Activated T-helper 1 cell treated with anti-CD3 and anti-CD28 coated beads, Interleukin-2, amount 50 U/mL, for 16 hours (primary cell): ENCODE data around the gene PIGU.
"Not testable (repeated sequence)": the region's sequence is repeated elsewhere in the genome, so short reads cannot be mapped to it uniquely, and the experiment has no call there.

Source experiments
- DNase-seq, 2 donors: peaks; one replicate each; pipeline ENCODE4 v3.0.0-alpha.2; 2020; ENCODE audit warnings: low read depth in 1 of 2, low spot score in 1 of 2

Gene PIGU

GRCh38 chr20:34663213-34663943 is 13.5 kb downstream of the PIGU start:
- DNase-seq, result no peak

DNA sequence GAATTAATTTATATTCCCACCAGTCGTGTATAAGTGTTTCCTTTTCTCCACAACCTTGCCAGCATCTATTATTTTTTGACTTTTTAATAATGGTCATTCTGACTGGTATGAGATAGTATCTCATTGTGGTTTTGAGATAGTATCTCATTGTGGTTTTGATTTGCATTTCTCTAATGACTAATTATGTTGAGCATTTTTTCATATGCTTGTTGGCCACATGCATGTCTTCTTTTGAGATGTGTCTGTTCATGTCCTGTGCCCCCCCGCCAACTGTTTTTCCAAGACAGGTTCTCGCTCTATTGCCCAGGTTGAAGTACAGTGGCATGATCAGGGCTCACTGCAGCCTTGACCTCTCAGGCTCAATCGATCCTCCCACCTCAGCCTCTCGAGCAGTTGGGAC is 15.1 kb downstream of the PIGU start:
- not testable (repeated sequence) for DNase-seq

GRCh38 chr20:34658654-34659053 is 18.2 kb downstream of the PIGU start:
- not testable (repeated sequence) for DNase-seq

- DNase-seq, result no peak
Measured at GRCh38 chr20:34654207-34654744, 22.6 kb downstream of the PIGU start.

DNA sequence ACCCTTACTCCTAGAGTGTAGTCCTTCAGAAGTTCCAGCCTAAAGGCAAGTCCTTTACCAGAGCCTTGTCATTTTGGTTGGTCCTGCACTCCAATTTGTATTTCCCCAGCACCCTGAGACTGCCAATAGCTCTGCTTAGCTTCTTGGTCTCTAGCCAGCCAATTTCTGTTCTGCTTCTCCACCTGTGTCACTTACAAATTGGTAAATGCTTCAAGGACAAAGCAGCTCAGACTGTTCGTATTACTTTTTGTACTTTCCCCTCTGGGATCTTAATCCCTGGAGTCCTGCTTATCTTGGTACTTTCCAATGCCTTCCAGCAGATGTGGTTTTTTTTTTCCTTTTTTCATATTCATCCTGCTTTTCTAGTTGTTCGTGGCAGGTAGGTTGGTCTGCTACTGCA is 25.7 kb downstream of the PIGU start:
- DNase-seq, result no peak

GRCh38 chr20:34647737-34648136 is 29.2 kb downstream of the PIGU start:
- no peak for DNase-seq

DNA sequence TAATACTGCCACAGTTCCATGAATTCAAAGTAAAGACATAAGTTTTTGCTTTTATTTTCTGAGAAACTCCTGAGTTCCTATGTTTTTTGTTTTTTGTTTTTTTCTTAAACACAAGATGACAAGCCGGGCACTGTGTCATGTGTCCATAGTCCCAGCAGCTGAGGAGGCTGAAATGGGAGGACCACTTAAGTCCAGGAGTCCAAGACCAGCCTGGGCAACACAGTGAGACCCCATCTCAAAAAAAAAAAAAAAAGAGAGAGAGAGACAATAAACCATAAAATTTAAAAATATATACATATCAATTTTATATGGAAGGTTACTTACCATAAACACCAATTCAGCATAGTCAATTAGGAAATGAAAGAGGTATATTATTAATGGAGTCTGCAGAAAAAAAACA is 31.9 kb downstream of the PIGU start:
- no peak for DNase-seq

GRCh38 chr20:34644345-34644744 is 32.5 kb downstream of the PIGU start:
- DNase-seq, result no peak

DNA sequence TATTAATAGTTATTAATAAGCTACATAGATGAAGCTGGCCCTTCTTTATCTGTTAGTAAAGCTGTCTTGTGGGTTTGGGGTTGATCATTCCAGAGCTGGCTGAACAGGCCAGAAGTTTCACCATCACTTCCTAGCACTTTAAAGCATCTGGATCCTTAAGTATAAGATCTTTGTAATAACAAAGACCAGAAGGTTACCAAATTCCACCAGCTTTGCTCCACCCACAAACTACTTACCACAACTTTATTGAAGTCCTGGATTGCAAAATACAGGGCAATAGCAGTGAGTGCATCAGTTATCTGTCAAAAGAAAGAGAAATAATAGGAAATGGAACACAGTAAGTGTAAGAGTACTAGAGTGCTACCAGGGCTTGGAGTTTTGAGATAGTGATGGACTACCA is 33.0 kb downstream of the PIGU start:
- DNase-seq, result no peak

DNA sequence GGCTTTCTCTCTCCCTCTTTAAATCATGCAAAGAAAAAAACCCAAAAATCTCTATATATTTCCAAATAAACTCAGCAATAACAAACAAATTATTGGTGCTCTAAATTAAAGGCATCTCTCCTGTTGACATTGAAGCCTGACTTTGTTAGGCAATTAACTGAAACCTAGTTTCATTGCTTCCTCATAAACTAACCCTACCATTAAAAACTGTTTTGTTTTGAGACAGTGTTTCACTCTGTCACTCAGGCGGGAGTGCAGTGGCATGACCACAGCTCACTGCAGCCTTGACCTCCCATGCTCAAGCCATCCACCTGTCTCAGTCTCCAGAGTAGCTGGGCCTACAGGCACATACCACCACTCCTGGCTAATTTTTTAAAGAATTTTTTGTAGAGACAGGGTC is 34.9 kb downstream of the PIGU start:
- no peak for DNase-seq

DNA sequence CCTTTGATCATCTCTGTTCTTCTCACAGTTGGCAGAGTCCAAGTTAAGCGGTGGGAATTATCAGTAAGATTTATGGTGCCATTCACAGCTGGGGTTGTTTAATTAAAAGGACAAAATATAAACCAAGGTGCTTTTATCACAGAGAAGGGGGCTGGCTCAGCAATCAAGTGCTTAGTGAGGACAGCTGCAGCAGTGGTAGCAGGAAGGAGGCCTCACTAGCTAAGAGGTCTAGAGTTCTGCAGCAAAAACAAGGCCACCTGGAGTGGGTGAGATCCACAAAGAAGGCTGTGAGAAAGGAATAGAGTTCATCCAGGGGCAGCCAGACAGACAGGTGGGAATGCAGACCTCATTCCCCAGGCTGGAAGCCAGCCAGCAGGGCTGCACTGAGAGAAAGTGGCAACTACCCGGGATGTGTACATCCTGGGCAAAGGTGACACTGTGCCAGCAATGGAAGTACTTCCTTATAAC is 37.1 kb downstream of the PIGU start:
- no peak for DNase-seq

- no peak for DNase-seq
Measured at GRCh38 chr20:34638532-34638931, 38.4 kb downstream of the PIGU start.

DNA sequence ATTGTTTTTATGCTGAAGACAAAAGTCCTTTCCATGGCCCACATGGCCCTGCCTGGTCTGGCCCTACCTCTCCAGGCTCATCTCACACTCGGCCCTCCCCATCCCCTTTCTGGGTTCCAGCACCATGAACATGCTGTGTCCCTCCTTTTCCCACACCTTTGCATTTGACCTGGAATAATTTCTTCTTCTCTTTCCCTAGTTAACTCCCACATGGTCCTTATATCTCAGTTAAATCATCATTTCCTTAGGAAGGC is 38.9 kb downstream of the PIGU start:
- no peak for DNase-seq

- no peak for DNase-seq
Measured at GRCh38 chr20:34637245-34638038, 39.5 kb downstream of the PIGU start.

DNA sequence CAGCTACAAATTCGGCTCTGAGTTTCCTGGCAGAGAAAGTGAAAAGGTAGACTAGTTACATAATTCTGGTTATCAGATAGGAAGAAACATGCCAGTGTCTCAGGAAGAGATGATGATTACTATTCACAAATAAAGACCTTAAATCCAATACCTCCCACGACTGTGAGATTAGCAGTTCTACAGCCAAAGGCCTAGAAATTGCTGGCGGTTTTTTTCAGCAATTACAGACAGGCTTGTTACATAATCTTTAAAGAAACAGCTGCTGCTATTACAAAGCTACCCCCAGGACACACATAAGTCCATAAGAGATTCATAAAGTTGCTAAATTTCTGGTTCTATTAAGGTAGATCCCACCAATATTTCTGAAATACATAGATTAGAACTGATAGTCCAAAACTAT is 40.2 kb downstream of the PIGU start:
- no peak for DNase-seq

DNA sequence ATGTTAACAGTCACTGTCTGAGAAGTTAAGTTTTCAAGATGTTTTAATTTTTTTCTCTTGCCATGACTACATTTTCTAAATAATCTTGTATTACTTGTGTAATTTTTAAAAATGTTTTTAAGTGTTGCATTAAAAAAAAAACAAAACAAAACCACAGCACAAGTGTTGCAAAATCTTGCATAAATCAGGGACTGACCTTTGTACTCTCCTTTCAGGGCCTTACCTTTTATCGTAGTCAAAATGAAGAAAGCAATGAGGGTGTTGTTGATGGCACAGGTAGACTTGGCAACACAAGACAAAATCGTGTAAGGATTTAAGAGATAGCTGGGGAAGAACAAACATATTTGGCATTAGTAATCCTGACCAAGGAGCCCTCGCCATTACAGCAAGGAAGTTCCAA is 42.5 kb downstream of the PIGU start:
- no peak for DNase-seq

DNA sequence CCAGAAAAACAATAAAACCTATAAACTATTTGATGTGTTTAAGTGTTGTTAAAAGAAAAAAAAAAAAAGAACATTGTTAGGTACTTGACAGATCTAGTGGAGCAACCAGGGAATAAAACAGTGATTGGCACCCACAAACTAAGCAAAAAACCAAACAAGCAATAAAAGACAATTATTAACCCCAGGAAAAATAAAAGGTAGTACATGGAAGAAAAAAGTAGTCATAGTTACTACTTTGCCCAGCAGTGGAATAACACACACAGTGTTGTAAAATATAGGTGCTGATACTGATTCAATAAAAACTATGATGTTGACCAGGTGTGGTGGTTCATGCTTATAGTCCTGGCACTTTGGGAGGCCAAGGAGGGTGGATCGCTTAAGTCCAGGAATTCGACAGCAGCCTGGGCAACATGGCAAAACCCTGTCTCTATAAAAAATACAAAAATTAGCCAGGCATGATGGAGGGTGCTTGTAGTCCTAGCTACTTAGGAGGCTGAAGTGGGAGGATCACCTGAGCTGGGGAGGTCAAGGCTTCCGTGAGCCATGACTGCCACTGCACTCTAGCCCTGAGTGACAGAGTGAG is 43.9 kb downstream of the PIGU start:
- DNase-seq, result no peak

DNA sequence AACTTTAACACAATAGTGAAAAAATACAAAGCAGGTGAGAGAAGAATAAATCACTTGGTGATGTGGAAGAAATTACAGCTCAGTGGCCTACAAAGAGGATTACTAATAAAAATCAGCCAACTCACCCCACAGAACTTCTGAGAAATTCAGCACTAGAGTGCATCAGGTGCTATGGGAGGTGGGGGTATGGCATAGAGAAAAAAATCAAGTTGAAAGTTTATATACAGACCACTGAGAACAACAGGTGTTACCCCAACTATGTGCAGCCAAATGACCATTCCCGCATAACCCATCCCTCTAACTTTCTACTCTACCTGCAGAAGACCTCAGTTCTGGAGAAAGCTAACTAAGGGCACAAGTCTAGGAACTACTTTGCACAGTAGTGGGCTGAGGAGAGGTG is 47.0 kb downstream of the PIGU start:
- DNase-seq, result no peak

GRCh38 chr20:34629342-34629741 is 47.5 kb downstream of the PIGU start:
- no peak for DNase-seq

GRCh38 chr20:34628026-34628425 is 48.9 kb downstream of the PIGU start:
- DNase-seq, result no peak

GRCh38 chr20:34627458-34627857 is 49.4 kb downstream of the PIGU start:
- no peak for DNase-seq

DNA sequence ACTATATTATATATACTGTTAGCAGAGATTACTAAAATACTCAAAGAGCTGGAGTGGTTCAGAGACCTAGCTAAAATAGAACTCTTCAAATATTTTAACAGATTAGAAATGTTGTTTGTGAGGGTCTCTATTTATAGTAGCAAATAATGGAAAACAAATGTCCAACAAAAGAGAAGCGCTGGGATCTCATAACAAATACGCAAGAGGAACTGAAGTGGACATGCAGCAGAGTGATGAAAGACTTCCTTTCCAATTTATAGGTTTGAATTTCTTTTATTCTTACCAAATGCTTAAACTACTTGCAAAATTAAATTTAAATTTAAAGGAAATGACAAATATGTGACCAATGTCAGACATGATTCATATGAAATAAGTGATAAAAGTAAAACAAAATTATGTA is 49.9 kb downstream of the PIGU start:
- DNase-seq, result no peak
